ENCODE results near the gene CLCN3. TPM values are rescaled to one million over a fixed set of nuclear protein-coding genes. Genes with fewer than 3 reads are reported as not detected.

The CLCN3 gene
- total and polyA plus RNA-seq, 4 donors = 9.5 to 58.6 (median 22.5) TPM

DNA sequence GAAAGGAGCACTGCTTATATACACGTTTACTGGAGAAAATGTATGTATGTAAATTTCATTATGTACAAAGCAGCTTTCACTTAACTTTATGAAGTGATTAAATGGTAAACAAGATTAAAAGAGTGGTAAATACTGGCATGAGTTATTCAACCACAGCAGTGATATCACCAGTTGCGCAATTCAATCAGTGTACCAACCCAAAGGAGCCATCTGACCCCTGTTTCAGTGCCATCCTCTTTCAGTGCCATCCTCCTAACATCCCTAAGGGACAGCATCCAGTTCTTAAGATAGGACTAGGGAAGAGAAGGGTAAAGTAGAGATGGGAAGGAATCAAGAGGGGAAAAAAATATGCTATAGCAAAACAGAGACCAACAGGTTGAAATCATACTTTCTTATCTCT, 121.2 kb downstream of the CLCN3 start:
- Histone ChIP-seq H3K27me3 (ENCODE audit: control insufficient read depth in 4 of 4, insufficient read depth in 4 of 4, low read length in 3 of 4) (no peaks in the 10 kb centered on the region), H3K36me3 (ENCODE audit: control insufficient read depth in 4 of 4, insufficient read depth in 3 of 4, low read depth in 1 of 4, low read length in 3 of 4) (peaks cover 0 to 12% (median 5%) of the 10 kb centered on the region in 4 donors), H3K9me3 (ENCODE audit: control insufficient read depth in 4 of 4, low read length in 3 of 4) (no peaks in the 10 kb centered on the region), H3K9ac (ENCODE audit: low read depth in 1 of 2, low read length in 2 of 2) (no peak overlapping the region), H3K27ac (ENCODE audit: low read depth in 1 of 2, low read length in 2 of 2) (no peak overlapping the region), H3K4me1 (ENCODE audit: control insufficient read depth in 4 of 4, insufficient read depth in 4 of 4, low read length in 3 of 4) (no peaks in the 10 kb centered on the region), H3K4me3 (ENCODE audit: low read depth in 1 of 3, low read length in 3 of 3) (no peak overlapping the region)
- TF ChIP-seq FOXA2 (IDR thresholded peaks at IDR 0.05) = peak; percentile 21
- no peak for TF ChIP-seq FOXA1 (IDR thresholded peaks at IDR 0.05)
- TF ChIP-seq HNF4A (conservative IDR thresholded peaks at IDR 0.05) = peak in 1 of 2 donors; percentile 11
- TF ChIP-seq RXRA (IDR thresholded peaks at IDR 0.05) = no peak
- TF ChIP-seq JUND (IDR thresholded peaks at IDR 0.05) = peak in 1 of 2 donors; percentile 9
- TF ChIP-seq RAD21 (IDR thresholded peaks at IDR 0.05) = no peak
- no peak for DNase-seq (ENCODE audit: low spot score)
- WGBS = 88% methylated on average over 2 of the region's 2 CpGs

- 100% methylated on average over 1 of the region's 1 CpG for WGBS
- Histone ChIP-seq H3K36me3 (ENCODE audit: control insufficient read depth in 4 of 4, insufficient read depth in 3 of 4, low read depth in 1 of 4, low read length in 3 of 4) (peaks cover 2 to 12% (median 9%) of the 10 kb centered on the region in 4 donors), H3K4me3 (ENCODE audit: low read depth in 1 of 3, low read length in 3 of 3) (no peak overlapping the region), H3K4me1 (ENCODE audit: control insufficient read depth in 4 of 4, insufficient read depth in 4 of 4, low read length in 3 of 4) (no peaks in the 10 kb centered on the region), H3K9ac (ENCODE audit: low read depth in 1 of 2, low read length in 2 of 2) (no peak overlapping the region), H3K9me3 (ENCODE audit: control insufficient read depth in 4 of 4, low read length in 3 of 4) (no peaks in the 10 kb centered on the region), H3K27ac (ENCODE audit: low read depth in 1 of 2, low read length in 2 of 2) (no peak overlapping the region), H3K27me3 (ENCODE audit: control insufficient read depth in 4 of 4, insufficient read depth in 4 of 4, low read length in 3 of 4) (no peaks in the 10 kb centered on the region)
- no peak for DNase-seq (ENCODE audit: low spot score)
- TF ChIP-seq HNF4A (conservative IDR thresholded peaks at IDR 0.05) (no peak), HNF4G (IDR thresholded peaks at IDR 0.05) (no peak), YY1 (IDR thresholded peaks at IDR 0.05) (no peak), RAD21 (IDR thresholded peaks at IDR 0.05) (no peak), FOXA1 (IDR thresholded peaks at IDR 0.05) (no peak), JUND (IDR thresholded peaks at IDR 0.05) (no peak), EGR1 (IDR thresholded peaks at IDR 0.05; ENCODE audit: low read depth in 2 of 2) (no peak), FOXA2 (IDR thresholded peaks at IDR 0.05) (no peak), NR2F2 (IDR thresholded peaks at IDR 0.05) (no peak), CTCF (IDR thresholded peaks at IDR 0.05; ENCODE audit: low read depth, low read length, missing input control) (no peak), RXRA (IDR thresholded peaks at IDR 0.05) (no peak), SP1 (IDR thresholded peaks at IDR 0.05) (no peak), GABPA (IDR thresholded peaks at IDR 0.05 in 1 of 2, conservative IDR thresholded peaks at IDR 0.05 in 1 of 2) (no peak)
- TF ChIP-seq, protein P1, sequence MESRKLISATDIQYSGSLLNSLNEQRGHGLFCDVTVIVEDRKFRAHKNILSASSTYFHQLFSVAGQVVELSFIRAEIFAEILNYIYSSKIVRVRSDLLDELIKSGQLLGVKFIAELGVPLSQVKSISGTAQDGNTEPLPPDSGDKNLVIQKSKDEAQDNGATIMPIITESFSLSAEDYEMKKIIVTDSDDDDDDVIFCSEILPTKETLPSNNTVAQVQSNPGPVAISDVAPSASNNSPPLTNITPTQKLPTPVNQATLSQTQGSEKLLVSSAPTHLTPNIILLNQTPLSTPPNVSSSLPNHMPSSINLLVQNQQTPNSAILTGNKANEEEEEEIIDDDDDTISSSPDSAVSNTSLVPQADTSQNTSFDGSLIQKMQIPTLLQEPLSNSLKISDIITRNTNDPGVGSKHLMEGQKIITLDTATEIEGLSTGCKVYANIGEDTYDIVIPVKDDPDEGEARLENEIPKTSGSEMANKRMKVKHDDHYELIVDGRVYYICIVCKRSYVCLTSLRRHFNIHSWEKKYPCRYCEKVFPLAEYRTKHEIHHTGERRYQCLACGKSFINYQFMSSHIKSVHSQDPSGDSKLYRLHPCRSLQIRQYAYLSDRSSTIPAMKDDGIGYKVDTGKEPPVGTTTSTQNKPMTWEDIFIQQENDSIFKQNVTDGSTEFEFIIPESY (IDR thresholded peaks at IDR 0.05) = no peak
Measured at GRCh38 chr4:169744601-169745000, 124.2 kb downstream of the CLCN3 start.

DNA sequence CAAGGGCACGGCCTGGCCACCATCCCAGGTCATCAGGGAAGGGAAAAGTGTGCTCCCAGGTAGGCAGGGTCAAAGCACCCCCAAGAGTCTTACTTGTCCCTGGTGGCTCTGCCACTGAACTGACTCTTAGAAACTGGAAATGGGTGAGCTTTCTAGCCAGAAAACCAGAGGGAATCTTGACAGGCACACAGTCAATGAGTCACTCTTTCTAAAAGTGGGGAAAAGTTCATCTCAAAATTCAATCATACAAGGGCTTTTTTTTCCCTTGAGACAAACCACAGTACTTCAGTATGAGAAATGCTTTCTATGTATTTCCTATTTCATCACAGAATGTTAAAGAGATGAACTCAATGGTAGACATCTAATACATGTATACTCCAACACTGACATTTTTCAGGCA, 124.9 kb downstream of the CLCN3 start:
- H3K4me3 ChIP-seq (ENCODE audit: low read depth in 1 of 3, low read length in 3 of 3) = no peak overlapping the region
- no peaks in the 10 kb centered on the region for H3K9me3 ChIP-seq (ENCODE audit: control insufficient read depth in 4 of 4, low read length in 3 of 4)
- H3K27me3 ChIP-seq (ENCODE audit: control insufficient read depth in 4 of 4, insufficient read depth in 4 of 4, low read length in 3 of 4) = no peaks in the 10 kb centered on the region
- no peak overlapping the region for H3K9ac ChIP-seq (ENCODE audit: low read depth in 1 of 2, low read length in 2 of 2)
- no peak for DNase-seq (ENCODE audit: low spot score)
- no peaks in the 10 kb centered on the region for H3K4me1 ChIP-seq (ENCODE audit: control insufficient read depth in 4 of 4, insufficient read depth in 4 of 4, low read length in 3 of 4)
- WGBS = 100% methylated on average over 1 of the region's 1 CpG
- H3K27ac ChIP-seq (ENCODE audit: low read depth in 1 of 2, low read length in 2 of 2) = no peak overlapping the region
- H3K36me3 ChIP-seq (ENCODE audit: control insufficient read depth in 4 of 4, insufficient read depth in 3 of 4, low read depth in 1 of 4, low read length in 3 of 4) = peaks cover 2 to 16% (median 13%) of the 10 kb centered on the region in 4 donors
- no peak for TF ChIP-seq JUND (IDR thresholded peaks at IDR 0.05)
- no peak for TF ChIP-seq YY1 (IDR thresholded peaks at IDR 0.05)
- TF ChIP-seq RXRA (IDR thresholded peaks at IDR 0.05) = no peak
- no peak for TF ChIP-seq HNF4A (conservative IDR thresholded peaks at IDR 0.05)
- no peak for TF ChIP-seq TAF1 (conservative IDR thresholded peaks at IDR 0.05)
- TF ChIP-seq, protein P1 (IDR thresholded peaks at IDR 0.05) = no peak
- no peak for TF ChIP-seq GABPA (IDR thresholded peaks at IDR 0.05 in 1 of 2, conservative IDR thresholded peaks at IDR 0.05 in 1 of 2)
- TF ChIP-seq MAX (IDR thresholded peaks at IDR 0.05) = no peak
- TF ChIP-seq CTCF (IDR thresholded peaks at IDR 0.05; ENCODE audit: low read depth, low read length, missing input control) = no peak
